ENCODE data around the gene ZNF764.

- TF ChIP-seq CTCF (optimal IDR thresholded peaks at IDR 0.05 in 1 of 3, IDR thresholded peaks at IDR 0.05 in 1 of 3, conservative IDR thresholded peaks at IDR 0.05 in 1 of 3; ENCODE audit: extremely low read depth in 1 of 3, insufficient read depth in 2 of 3, low read length in 3 of 3): no peak
- TF ChIP-seq EZH2 (IDR thresholded peaks at IDR 0.05; ENCODE audit: low read length): no peak
Observed at GRCh38 chr16:30510376-30510938, 47.7 kb downstream of the ZNF764 start.
